Activated CD4-positive, alpha-beta T cell treated with anti-CD3 and anti-CD28 coated beads for 4 hours (primary cell): ENCODE results near the gene ZFYVE28.

ENCODE experiments used
- DNase-seq, 2 donors: peaks; one replicate each; pipeline ENCODE4 v3.0.0-alpha.2; 2020

ZFYVE28 gene

DNA sequence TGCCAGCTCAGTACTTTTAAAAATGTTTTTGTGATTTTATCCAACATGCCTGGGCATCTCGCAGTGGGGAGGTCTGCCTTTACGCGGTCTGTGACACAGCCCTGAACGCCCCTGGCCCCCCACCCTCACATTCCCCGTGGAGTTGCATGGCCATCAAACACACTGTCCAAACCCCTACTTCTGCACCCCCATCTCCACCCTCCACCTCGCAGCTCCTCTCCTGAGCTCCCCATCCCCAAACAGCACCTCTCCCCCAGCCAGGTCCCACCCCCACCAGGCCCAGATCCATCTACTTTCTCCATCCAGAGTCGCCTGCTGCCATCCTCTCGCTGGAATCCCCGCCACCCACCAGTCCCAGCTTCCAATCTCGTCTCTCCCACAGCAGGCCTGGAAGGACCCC is 9.5 kb downstream of the ZFYVE28 start:
- DNase-seq: no peak

DNA sequence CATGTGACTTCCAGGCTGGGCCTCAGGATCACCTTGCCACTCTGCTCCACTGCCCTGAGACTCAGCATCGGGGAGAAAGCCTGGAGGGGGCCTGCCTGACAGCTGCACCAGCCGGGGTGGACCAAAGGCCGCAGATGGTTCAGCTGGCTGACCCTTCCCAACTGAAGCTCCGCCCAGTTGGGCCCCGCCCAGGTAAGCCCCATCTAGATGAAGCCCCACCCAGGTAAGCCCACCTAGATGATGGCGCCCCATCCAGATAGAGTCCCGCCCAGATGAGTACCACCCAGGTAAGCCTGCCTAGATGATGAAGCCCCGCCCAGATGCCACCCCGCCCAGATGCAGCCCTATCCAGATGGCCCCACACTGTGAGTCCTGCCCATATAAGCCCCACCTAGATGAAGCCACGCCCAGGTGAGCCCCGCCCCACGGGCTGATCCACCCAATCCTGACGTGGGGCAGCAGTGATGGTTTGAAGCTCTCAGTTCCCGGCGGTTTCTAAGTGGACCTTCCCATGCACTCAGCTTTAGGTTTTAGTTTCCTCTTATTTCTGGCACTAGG is 10.0 kb downstream of the ZFYVE28 start:
- DNase-seq: no peak

DNA sequence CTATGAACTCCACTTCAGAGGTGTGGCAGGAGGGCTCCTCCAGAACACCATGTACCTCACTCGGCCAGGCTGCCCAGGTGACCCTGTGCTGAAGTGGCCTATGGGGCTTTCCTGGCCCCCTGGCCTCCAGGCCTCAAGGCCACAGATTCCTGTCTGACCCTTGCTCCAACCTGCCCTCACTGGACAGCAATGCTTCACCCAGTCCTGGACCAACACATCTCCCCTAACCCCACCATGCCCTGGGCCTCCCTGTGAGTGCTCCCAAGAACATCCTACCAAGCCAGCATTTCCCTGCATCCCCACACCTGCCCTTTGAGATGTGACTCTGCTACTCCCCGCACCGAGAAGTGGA is 10.5 kb downstream of the ZFYVE28 start:
- DNase-seq: no peak

DNA sequence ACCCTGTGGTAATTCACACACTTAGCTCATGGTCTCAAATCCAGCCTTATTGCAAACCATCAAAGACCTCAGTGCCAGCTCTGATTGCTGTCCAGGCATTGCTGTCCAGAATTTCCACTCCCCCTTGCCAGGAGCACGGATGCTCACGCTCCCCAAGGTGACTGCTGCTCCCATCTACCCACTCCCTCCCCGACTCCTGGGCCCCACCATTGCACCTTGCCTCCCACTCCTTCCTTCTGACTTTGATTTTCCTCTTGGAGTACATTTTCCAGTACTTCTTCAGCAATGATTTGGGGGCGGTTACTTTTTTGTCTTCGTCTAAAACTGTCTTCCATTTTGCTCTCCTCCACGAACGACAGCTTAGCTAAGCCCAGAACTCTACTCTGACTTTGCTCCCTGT is 11.5 kb downstream of the ZFYVE28 start:
- no peak for DNase-seq

DNA sequence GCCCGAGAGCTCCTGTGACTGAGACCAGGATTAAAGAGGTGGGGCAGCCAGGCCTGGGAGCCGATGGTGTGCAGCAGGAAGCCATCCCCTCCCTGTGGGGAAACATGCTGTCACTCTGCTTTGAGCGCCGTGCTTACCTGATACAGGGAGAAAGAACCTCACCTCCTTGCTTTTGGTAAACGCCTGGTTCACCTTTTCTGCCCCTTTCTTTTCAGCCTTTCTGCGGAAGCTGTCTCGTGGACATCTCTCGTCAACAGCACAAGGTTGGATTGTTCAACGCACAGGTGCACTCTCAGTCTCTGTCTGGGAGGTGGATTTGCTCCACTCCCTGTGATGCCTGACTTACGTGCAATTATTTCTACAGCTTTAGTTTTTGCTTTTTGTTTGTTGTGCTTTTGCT is 12.0 kb downstream of the ZFYVE28 start:
- no peak for DNase-seq

DNA sequence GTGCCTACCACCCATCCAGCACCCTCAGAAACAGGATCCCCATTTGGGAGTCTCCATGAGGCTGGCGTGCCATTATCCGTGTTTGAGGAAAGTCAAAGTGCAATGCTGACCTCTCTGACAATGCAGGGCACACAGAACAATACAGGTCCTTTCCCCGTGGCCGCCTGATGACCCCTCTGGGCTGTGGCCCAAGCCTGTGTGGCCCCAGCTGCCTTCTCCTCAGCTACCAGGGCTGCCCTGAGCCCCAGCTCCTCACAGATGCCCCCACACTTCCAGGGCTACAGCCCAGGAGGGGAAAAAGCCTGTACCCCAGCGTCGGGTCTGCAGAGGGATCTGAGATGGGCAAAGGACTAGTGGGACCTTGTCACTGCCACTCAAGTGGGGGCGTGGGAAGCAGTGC is 15.5 kb downstream of the ZFYVE28 start:
- DNase-seq: no peak

- DNase-seq: no peak
These were observed 16.2 kb downstream of the ZFYVE28 start for GRCh38 chr4:2402048-2402842.

DNA sequence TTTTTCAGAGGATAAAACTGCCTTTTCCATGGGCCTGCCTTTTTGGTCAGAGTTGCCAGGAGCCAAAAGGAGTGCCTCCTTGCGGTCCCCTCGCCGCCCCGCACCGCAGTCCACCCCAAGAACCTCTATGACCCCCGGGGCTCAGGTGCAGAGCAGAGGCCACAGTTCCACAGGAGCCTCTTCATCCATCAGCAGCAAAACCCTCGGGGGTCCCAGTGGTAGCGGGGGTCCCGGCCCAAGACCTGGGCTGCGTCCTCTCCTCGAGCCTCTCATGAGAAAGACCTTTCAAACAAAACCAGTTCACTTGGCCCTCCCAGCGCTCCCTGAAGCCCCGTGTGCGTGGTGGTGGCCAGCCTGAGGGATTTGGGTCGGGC is 16.8 kb downstream of the ZFYVE28 start:
- DNase-seq: no peak

DNA sequence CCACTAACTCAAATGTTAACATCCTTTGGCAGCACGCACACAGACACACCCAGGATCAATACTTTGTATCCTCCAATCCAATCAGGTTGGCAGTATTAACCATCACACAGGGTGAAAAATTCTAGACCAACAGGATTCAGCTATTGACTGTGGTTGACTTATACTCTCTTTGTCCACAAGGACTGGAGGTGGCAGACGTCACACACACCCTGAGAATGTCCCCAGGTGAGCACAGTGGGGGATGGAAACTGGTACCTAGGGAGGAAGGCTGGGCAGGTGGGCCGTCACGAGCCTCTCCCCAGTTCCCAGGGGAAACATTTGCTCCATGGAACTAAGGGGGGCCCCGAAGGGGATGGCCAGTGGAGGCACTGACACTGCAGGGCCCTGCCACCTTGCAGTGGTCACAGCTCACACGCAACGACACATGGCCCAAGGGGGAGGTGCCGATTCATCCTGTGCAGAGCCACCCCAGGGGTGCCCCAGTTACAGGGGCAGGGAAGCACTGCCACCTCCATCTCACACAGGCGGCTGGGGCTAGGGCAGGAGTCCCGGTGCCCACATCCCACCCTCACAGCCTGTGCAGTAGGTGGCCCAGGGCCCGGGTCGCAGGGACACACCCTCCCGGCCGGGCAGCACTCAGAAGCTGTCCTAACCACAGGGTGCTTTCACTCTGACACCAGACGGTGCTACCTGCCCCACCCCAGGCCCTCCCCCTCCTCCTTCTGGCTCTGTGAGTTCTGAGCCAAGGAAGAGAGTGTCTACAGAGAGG is 17.4 kb downstream of the ZFYVE28 start:
- no peak for DNase-seq

DNA sequence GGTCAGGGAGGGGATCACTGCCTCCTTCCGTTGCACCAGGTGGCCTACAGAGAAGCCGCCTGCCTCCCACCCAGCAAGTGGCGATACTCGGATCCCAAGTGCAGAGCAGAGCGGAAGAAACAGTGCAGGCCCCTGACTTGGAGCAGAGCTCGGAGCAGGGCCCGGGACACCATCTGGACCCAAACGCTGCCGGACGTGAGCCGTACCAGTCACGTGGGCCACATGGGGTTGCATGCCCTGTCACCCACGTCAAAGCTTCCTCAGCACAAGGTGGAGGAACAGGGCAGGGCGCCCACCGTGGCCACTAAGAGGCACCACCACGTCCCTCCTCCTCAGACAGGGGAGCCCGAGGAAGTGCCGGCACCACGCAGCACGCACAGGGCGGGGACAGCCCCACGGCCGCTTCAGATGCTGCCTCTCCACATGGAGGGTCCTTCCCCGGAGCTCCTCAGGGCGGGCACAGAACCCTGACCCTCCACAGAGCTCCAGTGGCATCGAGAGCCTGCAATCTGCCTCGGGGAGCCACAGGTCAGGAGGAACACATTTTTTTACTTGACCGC is 18.7 kb downstream of the ZFYVE28 start:
- DNase-seq: no peak

DNA sequence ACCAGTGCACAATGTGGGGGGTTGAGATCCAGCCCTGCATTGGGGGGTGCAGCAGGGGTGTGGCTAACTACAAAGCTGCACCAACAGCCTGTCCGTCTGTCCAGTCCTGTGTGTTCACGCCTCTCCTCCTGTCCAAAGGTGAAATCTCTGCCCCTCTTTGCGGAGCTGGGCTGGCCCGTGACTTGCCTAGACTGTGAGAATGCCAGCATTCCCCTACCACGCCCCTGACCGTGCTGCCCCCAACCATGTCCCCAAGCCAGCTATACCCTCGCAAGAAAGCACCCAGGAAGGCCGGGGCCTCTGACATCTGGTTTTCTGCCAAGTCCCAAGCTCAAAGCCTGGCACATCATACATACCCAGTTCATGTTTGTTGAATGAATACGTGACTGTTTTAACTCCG is 19.2 kb downstream of the ZFYVE28 start:
- DNase-seq: no peak

GRCh38 chr4:2397596-2398379 is 20.7 kb downstream of the ZFYVE28 start:
- no peak for DNase-seq

DNA sequence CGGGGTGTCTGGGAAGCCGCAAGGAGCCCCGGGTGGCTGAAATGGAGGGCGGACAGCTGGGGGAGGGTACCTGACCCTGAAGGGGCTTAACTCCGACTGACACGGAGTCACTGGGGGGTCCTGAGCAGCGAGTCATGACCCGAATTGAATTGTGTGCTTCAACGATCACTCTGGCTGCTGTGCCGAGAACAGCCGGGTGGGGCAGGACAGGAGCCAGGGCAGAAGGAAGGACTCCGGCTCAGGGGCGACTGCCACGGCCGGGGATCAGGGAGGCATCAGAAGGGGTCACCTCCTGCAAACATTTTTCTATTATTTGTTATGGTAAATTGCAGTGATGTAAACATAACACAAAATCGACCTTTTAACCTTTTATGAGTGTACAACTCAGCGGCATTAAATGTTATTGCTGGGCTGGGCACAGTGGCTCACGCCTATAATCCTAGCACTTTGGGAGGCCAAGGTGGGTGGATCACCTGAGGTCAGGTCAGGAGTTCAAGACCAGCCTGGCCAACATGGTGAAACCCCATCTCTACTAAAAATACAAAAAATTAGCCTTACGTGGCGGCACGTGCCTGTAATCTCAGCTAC is 21.6 kb downstream of the ZFYVE28 start:
- DNase-seq: no peak

- no peak for DNase-seq
These were observed 22.9 kb downstream of the ZFYVE28 start for GRCh38 chr4:2395584-2395983.

- no peak for DNase-seq
These were observed 23.4 kb downstream of the ZFYVE28 start for GRCh38 chr4:2395038-2395437.

- no peak for DNase-seq
These were observed 23.9 kb downstream of the ZFYVE28 start for GRCh38 chr4:2394528-2394927.

DNA sequence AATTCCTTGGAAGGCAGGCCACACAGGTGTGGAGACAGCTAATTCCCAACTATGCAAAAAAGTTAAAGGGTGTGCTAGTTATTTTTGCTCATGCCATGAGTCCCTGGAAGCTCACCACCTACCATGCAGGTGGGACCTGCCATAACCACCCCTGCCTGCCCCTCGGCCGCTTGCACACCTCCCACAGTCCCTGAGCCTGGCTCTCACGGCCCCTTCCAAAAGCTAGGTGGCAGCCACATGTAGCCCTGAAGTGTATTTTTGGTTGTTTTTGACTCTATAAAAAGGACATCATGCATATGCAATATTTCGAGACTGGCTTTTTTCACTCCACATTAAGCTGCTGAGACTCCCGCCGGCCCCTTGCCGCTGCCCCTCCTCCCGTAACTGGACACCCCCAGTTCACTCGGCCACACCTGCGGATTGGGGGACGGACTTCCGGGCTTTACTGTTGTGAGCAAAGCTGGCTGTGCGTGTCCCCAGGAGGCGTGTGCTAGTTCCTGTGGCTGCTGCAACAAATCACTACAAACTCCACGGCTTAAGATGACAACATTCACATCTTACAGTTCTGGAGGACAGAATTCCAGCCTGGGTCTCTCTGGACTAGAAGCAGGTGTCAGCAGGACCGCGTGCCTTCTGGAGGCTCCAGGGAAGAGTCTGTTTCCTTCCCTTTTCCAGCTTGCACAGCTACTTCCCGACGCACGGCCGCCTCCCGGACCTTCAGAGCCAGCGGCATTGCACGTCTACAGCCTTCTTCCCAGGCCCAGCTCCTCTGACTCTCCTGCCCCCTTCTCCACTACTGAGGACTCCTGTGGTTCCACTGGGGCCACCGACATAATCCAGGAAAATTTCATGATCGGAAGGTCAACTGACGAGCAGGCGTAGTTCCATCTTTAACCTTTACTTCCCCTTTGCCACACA is 24.8 kb downstream of the ZFYVE28 start:
- no peak for DNase-seq

DNA sequence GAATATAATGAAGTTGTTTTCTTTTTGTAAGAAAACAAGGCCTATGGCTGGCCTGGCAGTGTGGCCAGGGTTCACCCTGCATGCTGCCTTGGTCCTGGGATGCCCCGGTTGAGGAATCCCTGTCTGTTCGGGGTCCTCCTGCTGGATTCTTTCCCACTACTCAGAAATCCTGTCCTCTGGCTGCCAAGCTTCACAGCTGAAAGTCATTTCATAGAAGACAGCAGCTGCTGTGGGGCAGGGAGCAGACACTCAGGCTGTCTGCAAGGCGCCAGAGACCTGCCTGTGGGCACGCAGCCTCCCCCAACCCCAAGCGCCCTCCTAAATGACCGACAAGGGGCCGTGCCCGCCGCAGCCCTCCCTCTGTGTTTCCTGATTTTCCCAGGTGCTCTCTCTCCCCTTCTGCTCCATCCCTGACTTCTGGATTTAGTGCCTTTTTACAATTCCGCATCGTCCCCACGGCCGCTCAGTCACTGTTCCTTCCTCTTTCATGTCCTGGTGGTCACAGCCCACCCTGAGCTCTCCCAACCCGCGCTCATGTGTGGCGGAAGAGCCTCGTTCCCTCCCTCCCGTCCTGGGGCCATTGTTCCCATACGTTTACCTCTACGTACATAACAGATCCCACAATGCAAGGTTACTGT is 27.5 kb downstream of the ZFYVE28 start:
- DNase-seq: no peak

- DNase-seq: no peak
These were observed 28.3 kb downstream of the ZFYVE28 start for GRCh38 chr4:2390146-2390545.

DNA sequence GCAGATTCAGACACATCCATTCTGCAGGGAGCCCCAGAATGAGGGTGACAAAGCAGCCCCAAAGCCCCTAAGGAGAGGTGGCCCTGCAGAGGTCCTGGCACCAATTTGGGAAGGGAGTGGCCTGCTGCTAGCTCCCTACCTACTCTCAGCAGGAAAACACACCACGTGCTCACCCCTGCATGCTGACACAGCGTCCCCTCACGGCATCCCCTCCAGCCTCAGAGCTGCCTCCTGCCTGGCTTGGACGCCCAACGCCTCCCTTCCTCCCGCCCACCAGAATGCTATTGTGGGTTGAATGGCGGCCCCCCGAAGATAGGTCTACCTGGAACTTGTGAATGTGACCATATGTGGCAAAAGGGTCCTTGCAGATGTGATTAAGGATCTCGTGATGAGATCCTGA is 28.8 kb downstream of the ZFYVE28 start:
- no peak for DNase-seq
